ENCODE measurements around the gene NRARP. TPM values are rescaled to one million over a fixed set of nuclear protein-coding genes. Genes with fewer than 3 reads are reported as not detected.

Gene NRARP
- total RNA-seq, 1 experiment from 2014 or later: 7.4 TPM

DNA sequence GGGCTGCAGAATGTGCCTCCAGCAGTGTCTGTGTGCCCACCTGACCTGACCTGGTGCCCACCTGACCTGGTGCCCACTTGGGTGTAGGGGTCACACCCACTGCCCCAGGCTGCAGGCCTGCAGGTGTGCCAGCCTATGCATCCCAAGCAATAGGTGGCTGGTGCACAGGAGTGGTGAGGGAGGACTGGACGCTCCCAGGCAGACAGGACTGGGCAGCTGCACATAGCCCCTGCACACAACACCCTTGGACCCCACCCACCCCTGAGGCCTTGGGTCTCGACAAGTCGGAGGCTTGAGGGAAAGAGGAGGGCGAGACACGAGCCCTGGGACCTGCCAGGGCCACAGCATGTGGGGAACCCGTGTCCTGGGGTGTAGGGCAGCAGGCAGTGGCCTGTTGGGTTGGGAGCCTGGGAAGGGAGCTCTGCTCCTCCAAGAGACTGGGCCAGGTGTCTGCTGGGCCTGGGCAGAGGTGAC lies 10.8 kb upstream of the NRARP start:
- no TSS peak for BruUV-seq (replicated peaks)
- intact Hi-C loops (cut with micrococcal nuclease; ENCODE audit: unreplicated experiment): no loop called here
- POLR2A ChIA-PET (ENCODE audit: low non-redundant PET): no interaction called here
- Histone ChIP-seq H3K9me3 (ENCODE audit: low read depth, low read length, poor library complexity, severe bottlenecking) (no peaks in the 10 kb centered on the region), H3K27ac (ENCODE audit: low read depth, low read length, poor library complexity, severe bottlenecking) (no peak overlapping the region), H3K4me3 (ENCODE audit: low read depth, low read length, poor library complexity, severe bottlenecking) (no peak overlapping the region), H3K4me1 (ENCODE audit: insufficient read depth, low read length, poor library complexity, severe bottlenecking) (peaks cover 13% of the 10 kb centered on the region), H3K36me3 (ENCODE audit: insufficient read depth, low read length, poor library complexity, severe bottlenecking) (no peaks in the 10 kb centered on the region), H3K27me3 (replicated peaks; ENCODE audit: insufficient read depth, low read depth, low read length, poor library complexity) (no peaks in the 10 kb centered on the region)
- DNase-seq (ENCODE audit: low spot score): no peak
- CTCF ChIA-PET: no interaction called here
- no peak for TF ChIP-seq EZH2 (IDR thresholded peaks at IDR 0.05; ENCODE audit: borderline replicate concordance, low read depth, low read length, poor library complexity, severe bottlenecking)
- TF ChIP-seq, protein P1, sequence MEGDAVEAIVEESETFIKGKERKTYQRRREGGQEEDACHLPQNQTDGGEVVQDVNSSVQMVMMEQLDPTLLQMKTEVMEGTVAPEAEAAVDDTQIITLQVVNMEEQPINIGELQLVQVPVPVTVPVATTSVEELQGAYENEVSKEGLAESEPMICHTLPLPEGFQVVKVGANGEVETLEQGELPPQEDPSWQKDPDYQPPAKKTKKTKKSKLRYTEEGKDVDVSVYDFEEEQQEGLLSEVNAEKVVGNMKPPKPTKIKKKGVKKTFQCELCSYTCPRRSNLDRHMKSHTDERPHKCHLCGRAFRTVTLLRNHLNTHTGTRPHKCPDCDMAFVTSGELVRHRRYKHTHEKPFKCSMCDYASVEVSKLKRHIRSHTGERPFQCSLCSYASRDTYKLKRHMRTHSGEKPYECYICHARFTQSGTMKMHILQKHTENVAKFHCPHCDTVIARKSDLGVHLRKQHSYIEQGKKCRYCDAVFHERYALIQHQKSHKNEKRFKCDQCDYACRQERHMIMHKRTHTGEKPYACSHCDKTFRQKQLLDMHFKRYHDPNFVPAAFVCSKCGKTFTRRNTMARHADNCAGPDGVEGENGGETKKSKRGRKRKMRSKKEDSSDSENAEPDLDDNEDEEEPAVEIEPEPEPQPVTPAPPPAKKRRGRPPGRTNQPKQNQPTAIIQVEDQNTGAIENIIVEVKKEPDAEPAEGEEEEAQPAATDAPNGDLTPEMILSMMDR (conservative IDR thresholded peaks at IDR 0.05; ENCODE audit: low read depth, low read length): no peak

DNA sequence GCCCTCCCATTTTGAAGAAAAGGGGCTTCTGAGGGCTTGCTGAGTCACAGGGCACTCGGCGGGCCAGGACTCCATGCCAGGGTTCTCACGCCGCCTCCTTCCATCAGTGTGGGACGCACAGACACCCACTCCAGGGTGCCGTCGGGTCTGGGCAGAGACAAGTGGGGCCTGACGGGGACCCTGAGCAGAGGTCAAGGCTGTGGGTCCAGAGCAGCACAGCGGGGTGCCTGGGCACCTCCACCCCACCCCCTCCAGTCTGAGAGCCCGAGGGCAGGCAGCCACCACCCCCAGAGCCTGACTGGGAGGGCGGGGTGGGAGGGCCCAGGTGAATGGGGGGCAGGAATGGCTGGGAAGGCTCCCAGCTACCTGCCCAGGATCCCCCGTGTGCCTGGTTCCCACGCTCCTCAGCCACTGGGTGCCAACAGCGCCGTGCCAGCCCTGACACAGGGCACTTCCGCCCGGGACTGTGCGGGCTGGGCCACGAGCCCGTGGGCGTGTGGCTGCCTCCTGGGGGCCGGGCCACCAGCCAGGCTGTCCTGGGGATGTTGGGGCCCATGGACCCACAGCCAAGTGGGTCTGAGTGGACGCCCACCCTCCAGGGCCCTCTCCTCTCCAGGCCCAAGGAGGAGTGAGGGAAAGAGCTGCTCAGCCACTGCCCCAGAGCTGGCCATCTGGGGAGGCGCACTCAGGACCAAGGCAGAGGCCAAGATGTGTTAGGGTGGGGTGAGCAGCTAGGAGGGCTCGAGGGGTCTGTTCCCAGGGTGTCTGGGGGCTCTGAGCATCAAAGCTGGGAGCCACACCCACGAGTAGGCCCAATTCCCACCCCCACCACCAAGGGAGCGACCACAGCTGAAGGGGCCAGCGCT lies 10.1 kb upstream of the NRARP start:
- no TSS peak for BruUV-seq (replicated peaks)
- DNase-seq (ENCODE audit: low spot score): no peak

GRCh38 chr9:137311171-137311985 lies 9.3 kb upstream of the NRARP start:
- intact Hi-C loops (cut with micrococcal nuclease; ENCODE audit: unreplicated experiment): no loop called here
- no peaks in the 10 kb centered on the region for H3K9me3 ChIP-seq (ENCODE audit: low read depth, low read length, poor library complexity, severe bottlenecking)
- no peak for TF ChIP-seq EZH2 (IDR thresholded peaks at IDR 0.05; ENCODE audit: borderline replicate concordance, low read depth, low read length, poor library complexity, severe bottlenecking)
- TF ChIP-seq, protein P1 (conservative IDR thresholded peaks at IDR 0.05; ENCODE audit: low read depth, low read length): no peak
- ChIA-PET POLR2A (ENCODE audit: low non-redundant PET) (no interaction called here), CTCF (no interaction called here)
- no peak overlapping the region for H3K27ac ChIP-seq (ENCODE audit: low read depth, low read length, poor library complexity, severe bottlenecking)
- no peaks in the 10 kb centered on the region for H3K36me3 ChIP-seq (ENCODE audit: insufficient read depth, low read length, poor library complexity, severe bottlenecking)
- peaks cover 10% of the 10 kb centered on the region for H3K4me1 ChIP-seq (ENCODE audit: insufficient read depth, low read length, poor library complexity, severe bottlenecking)
- no peak overlapping the region for H3K4me3 ChIP-seq (ENCODE audit: low read depth, low read length, poor library complexity, severe bottlenecking)
- BruUV-seq (replicated peaks): no TSS peak
- H3K27me3 ChIP-seq (replicated peaks; ENCODE audit: insufficient read depth, low read depth, low read length, poor library complexity): no peaks in the 10 kb centered on the region
- no peak for DNase-seq (ENCODE audit: low spot score)

More for the DNA sequence above, 10.1 kb upstream of the NRARP start:
- Histone ChIP-seq H3K9me3 (ENCODE audit: low read depth, low read length, poor library complexity, severe bottlenecking) (no peaks in the 10 kb centered on the region), H3K27ac (ENCODE audit: low read depth, low read length, poor library complexity, severe bottlenecking) (no peak overlapping the region), H3K36me3 (ENCODE audit: insufficient read depth, low read length, poor library complexity, severe bottlenecking) (no peaks in the 10 kb centered on the region), H3K27me3 (replicated peaks; ENCODE audit: insufficient read depth, low read depth, low read length, poor library complexity) (no peaks in the 10 kb centered on the region), H3K4me1 (ENCODE audit: insufficient read depth, low read length, poor library complexity, severe bottlenecking) (peaks cover 13% of the 10 kb centered on the region), H3K4me3 (ENCODE audit: low read depth, low read length, poor library complexity, severe bottlenecking) (no peak overlapping the region)
- TF ChIP-seq EZH2 (IDR thresholded peaks at IDR 0.05; ENCODE audit: borderline replicate concordance, low read depth, low read length, poor library complexity, severe bottlenecking): no peak
- TF ChIP-seq, protein P1 (conservative IDR thresholded peaks at IDR 0.05; ENCODE audit: low read depth, low read length): no peak
- CTCF ChIA-PET: no interaction called here
- intact Hi-C loops (cut with micrococcal nuclease; ENCODE audit: unreplicated experiment): no loop called here
- POLR2A ChIA-PET (ENCODE audit: low non-redundant PET): no interaction called here
